ENCODE data around the gene FCRL5. TPM values are rescaled to one million over a fixed set of nuclear protein-coding genes. Genes with fewer than 3 reads are reported as not detected.
A peak's percentile ranks its signal among the peaks of the same experiment; 100 is the strongest.

FCRL5 gene
- total RNA-seq, 2 experiments from 2014 or later = 44.8 to 73.5 TPM

GRCh38 chr1:157523774-157524493 lies 28.4 kb downstream of the FCRL5 start:
- POLR2A ChIA-PET = interaction anchor here (0.8 to 1.8 kb wide), 7 partner anchors 9 to 41 kb away, joined by 3 to 11 read pairs (median 3); no protein-coding TSS in a partner anchor
- H3K36me3 ChIP-seq (ENCODE audit: insufficient read depth, low read length) = peaks cover 31% of the 10 kb centered on the region
- peak overlapping the region; percentile 64 for H3K4me2 ChIP-seq (ENCODE audit: low read length)

GRCh38 chr1:157521056-157521455 lies 31.3 kb downstream of the FCRL5 start:
- CTCF ChIA-PET (ENCODE audit: unreplicated experiment) = no interaction called here
- Histone ChIP-seq H3K79me2 (ENCODE audit: insufficient read depth, low read depth, low read length) (no peaks in the 10 kb centered on the region), H3K4me1 (ENCODE audit: insufficient read depth, low read length, poor library complexity, severe bottlenecking) (peaks cover 25% of the 10 kb centered on the region), H3K9me2 (ENCODE audit: insufficient read depth, low read length) (no peaks in the 10 kb centered on the region), H3K4me2 (ENCODE audit: low read length) (no peak overlapping the region), H3K9me3 (ENCODE audit: low read length) (no peaks in the 10 kb centered on the region), H4K20me1 (ENCODE audit: insufficient read depth, low read length) (no peaks in the 10 kb centered on the region), H3K4me3 (ENCODE audit: low read depth, low read length, poor library complexity, severe bottlenecking) (no peak overlapping the region), H3K36me3 (ENCODE audit: insufficient read depth, low read length) (peaks cover 12% of the 10 kb centered on the region), H3K27ac (ENCODE audit: low read depth, low read length, poor library complexity, severe bottlenecking) (no peak overlapping the region), H2AFZ (ENCODE audit: low read length) (no peak overlapping the region)
- POLR2A ChIA-PET = interaction anchor here (0.7 to 1.2 kb wide), 5 partner anchors 12 to 793 kb away, joined by 3 to 5 read pairs (median 3); partner anchors contain the start of genes ISG20L2 and METTL25B
- TF ChIP-seq EZH2phosphoT487 (IDR thresholded peaks at IDR 0.05; ENCODE audit: borderline replicate concordance, low read depth, low read length) = no peak
- no peak for TF ChIP-seq CTCF (conservative IDR thresholded peaks at IDR 0.05; ENCODE audit: low read length)
- no peak for DNase-seq (ENCODE audit: low spot score)
- intact Hi-C loops (cut with micrococcal nuclease; ENCODE audit: unreplicated experiment) = no loop called here
- BruUV-seq (replicated peaks) = no TSS peak

More at GRCh38 chr1:157523774-157524493, 28.4 kb downstream of the FCRL5 start:
- H3K27ac ChIP-seq (ENCODE audit: low read depth, low read length, poor library complexity, severe bottlenecking) = peak overlapping the region; percentile 55
- peaks cover 19% of the 10 kb centered on the region for H3K4me1 ChIP-seq (ENCODE audit: insufficient read depth, low read length, poor library complexity, severe bottlenecking)
- H3K9me2 ChIP-seq (ENCODE audit: insufficient read depth, low read length) = no peaks in the 10 kb centered on the region
- H3K79me2 ChIP-seq (ENCODE audit: insufficient read depth, low read depth, low read length) = no peaks in the 10 kb centered on the region
- H2AFZ ChIP-seq (ENCODE audit: low read length) = peak overlapping the region; percentile 65
- CTCF ChIA-PET (ENCODE audit: unreplicated experiment) = no interaction called here
- TF ChIP-seq CTCF (conservative IDR thresholded peaks at IDR 0.05; ENCODE audit: low read length) = no peak
- no peak for TF ChIP-seq EZH2phosphoT487 (IDR thresholded peaks at IDR 0.05; ENCODE audit: borderline replicate concordance, low read depth, low read length)
- intact Hi-C loops (cut with micrococcal nuclease; ENCODE audit: unreplicated experiment) = no loop called here
- H3K9me3 ChIP-seq (ENCODE audit: low read length) = no peaks in the 10 kb centered on the region
- DNase-seq (ENCODE audit: low spot score) = peak; percentile 61
- no TSS peak for BruUV-seq (replicated peaks)
- H4K20me1 ChIP-seq (ENCODE audit: insufficient read depth, low read length) = no peaks in the 10 kb centered on the region
- peak overlapping the region; percentile 26 for H3K4me3 ChIP-seq (ENCODE audit: low read depth, low read length, poor library complexity, severe bottlenecking)

DNA sequence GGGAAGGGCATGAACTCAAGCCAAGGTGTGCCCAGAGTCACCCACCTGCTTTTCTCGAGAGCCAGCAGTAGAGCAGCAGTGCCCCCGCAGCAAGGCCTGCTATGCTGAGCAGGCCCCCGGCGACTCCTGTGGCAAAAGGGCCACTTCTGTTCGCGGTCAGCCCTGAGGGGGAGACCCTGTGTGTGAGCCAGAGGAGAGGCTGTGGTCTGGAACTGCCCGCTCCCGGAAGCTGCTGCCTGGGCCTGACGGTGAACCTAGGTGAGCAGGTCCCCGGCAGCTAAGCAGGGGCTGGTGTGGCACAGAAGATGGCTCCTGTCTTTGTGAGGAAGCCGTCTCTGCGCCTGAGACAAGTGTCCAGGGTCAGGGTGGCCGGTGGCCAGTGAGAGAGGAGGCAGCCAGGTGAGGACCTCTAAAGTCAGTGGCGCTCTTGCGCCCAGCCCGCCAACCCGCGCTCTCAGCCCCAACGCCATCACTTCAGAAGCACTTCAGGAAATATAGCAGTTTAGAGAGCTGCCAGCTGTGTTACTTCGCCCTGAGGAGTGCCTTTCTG lies 31.9 kb downstream of the FCRL5 start:
- Histone ChIP-seq H2AFZ (ENCODE audit: low read length) (no peak overlapping the region), H3K4me1 (ENCODE audit: insufficient read depth, low read length, poor library complexity, severe bottlenecking) (peaks cover 25% of the 10 kb centered on the region), H3K36me3 (ENCODE audit: insufficient read depth, low read length) (peaks cover 7% of the 10 kb centered on the region; the same call in 1 of the 2 replicates), H3K4me2 (ENCODE audit: low read length) (no peak overlapping the region), H3K4me3 (ENCODE audit: low read depth, low read length, poor library complexity, severe bottlenecking) (no peak overlapping the region), H3K79me2 (ENCODE audit: insufficient read depth, low read depth, low read length) (no peaks in the 10 kb centered on the region), H3K27ac (ENCODE audit: low read depth, low read length, poor library complexity, severe bottlenecking) (no peak overlapping the region), H3K9me3 (ENCODE audit: low read length) (no peaks in the 10 kb centered on the region), H3K9me2 (ENCODE audit: insufficient read depth, low read length) (no peaks in the 10 kb centered on the region), H4K20me1 (ENCODE audit: insufficient read depth, low read length) (no peaks in the 10 kb centered on the region)
- no peak for DNase-seq (ENCODE audit: low spot score)
- BruUV-seq (replicated peaks) = no TSS peak
- intact Hi-C loops (cut with micrococcal nuclease; ENCODE audit: unreplicated experiment) = no loop called here
- TF ChIP-seq EZH2phosphoT487 (IDR thresholded peaks at IDR 0.05; ENCODE audit: borderline replicate concordance, low read depth, low read length) = no peak
- no peak for TF ChIP-seq CTCF (conservative IDR thresholded peaks at IDR 0.05; ENCODE audit: low read length)
- ChIA-PET POLR2A (interaction anchor here (0.7 to 1.2 kb wide), 2 partner anchors 19 to 792 kb away, joined by 3 to 5 read pairs; partner anchors contain the start of genes ISG20L2 and METTL25B), CTCF (ENCODE audit: unreplicated experiment) (no interaction called here)

All from OCI-LY7 (cell line).